Panc1 (cell line): ENCODE measurements around the gene MXD4. TPM values are rescaled to one million over a fixed set of nuclear protein-coding genes. Genes with fewer than 3 reads are reported as not detected.

ENCODE experiments used
- ATAC-seq: fragments of 200-7000 bp; cut with Tn5 transposase; 2 replicates; pipeline ENCODE4 v1.9.1; 2020; ENCODE audit warnings: mild to moderate bottlenecking, moderate library complexity
- BruUV-seq: library from RNA; stranded (reverse); fragments of 400-500 nt; replicated peaks from 2 replicates; lab custom pipeline; 2021; lab: Mats Ljungman, UMichigan
- CTCF ChIA-PET: fragments of 300-600 bp; sonication (Branson Sonifier 250); formaldehyde crosslinking; loops from one replicate; lab custom pipeline; 2022; ENCODE audit warnings: antibody characterized with exemption; lab: Charles Lee
- POLR2A ChIA-PET: fragments of 300-600 bp; sonication (Branson Sonifier 250); formaldehyde crosslinking; loops from one replicate; lab custom pipeline; 2022; ENCODE audit warnings: antibody characterized with exemption; lab: Charles Lee
- DNase-seq: peaks from one replicate; pipeline ENCODE4 v3.0.0-alpha.2; 2010; ENCODE audit warnings: low read depth, low spot score
- H3K27ac ChIP-seq: 2 replicates; pipeline ENCODE4 v1.5.1; 2011; ENCODE audit warnings: mild to moderate bottlenecking, low read length, inconsistent platforms
- H3K27me3 ChIP-seq: fragments of 200-500 bp; sonication (Bioruptor generic); 2 replicates; pipeline ENCODE4 v1.6.0; 2014; ENCODE audit warnings: low read length, inconsistent platforms; ENCODE audit not compliant: control insufficient read depth, insufficient read depth
- H3K36me3 ChIP-seq: fragments of 200-500 bp; sonication (Bioruptor generic); 2 replicates; pipeline ENCODE4 v1.5.1; 2014; ENCODE audit warnings: inconsistent platforms, mild to moderate bottlenecking, low read length, moderate library complexity; ENCODE audit not compliant: control insufficient read depth, insufficient read depth
- H3K4me1 ChIP-seq: 2 replicates; pipeline ENCODE4 v1.5.1; 2011; ENCODE audit warnings: inconsistent platforms, mild to moderate bottlenecking, low read length, moderate library complexity; ENCODE audit not compliant: control insufficient read depth, insufficient read depth
- H3K4me3 ChIP-seq, 2 experiments: 2 replicates each; pipeline ENCODE4 v1.5.1; 2011 to 2012; ENCODE audit warnings: low read depth in 2 of 2, low read length in 2 of 2, mild to moderate bottlenecking in 2 of 2, inconsistent platforms in 1 of 2, moderate library complexity in 1 of 2
- H3K9me3 ChIP-seq: fragments of 200-500 bp; sonication (Bioruptor generic); 2 replicates; pipeline ENCODE4 v1.5.1; 2014; ENCODE audit warnings: low read depth, mild to moderate bottlenecking, inconsistent platforms, low read length, moderate library complexity; ENCODE audit not compliant: control insufficient read depth, insufficient read depth
- CTCF ChIP-seq: fragments of 450-650 bp; IDR thresholded peaks from 2 replicates; pipeline ENCODE4 v1.5.1; 2017; ENCODE audit warnings: mild to moderate bottlenecking
- POLR2AphosphoS5 ChIP-seq: IDR thresholded peaks from 2 replicates; pipeline ENCODE4 v1.6.1; 2012; ENCODE audit warnings: mild to moderate bottlenecking, low read depth, low read length, moderate library complexity
- REST ChIP-seq, 2 experiments: IDR thresholded peaks; 2 replicates each; pipeline ENCODE4 v1.6.1; 2011 to 2012; ENCODE audit warnings: low read depth in 2 of 2, control low read depth in 1 of 2, low read length in 1 of 2, mild to moderate bottlenecking in 1 of 2, moderate library complexity in 1 of 2; ENCODE audit not compliant: insufficient read depth in 1 of 2
- SIN3A ChIP-seq: IDR thresholded peaks from 2 replicates; pipeline ENCODE4 v1.6.1; 2012; ENCODE audit warnings: low read depth, mild to moderate bottlenecking, low read length, moderate library complexity, borderline replicate concordance; ENCODE audit not compliant: insufficient read depth
- TCF7L2 ChIP-seq: IDR thresholded peaks from 2 replicates; pipeline ENCODE4 v1.6.1; 2011; ENCODE audit warnings: mild to moderate bottlenecking, low read depth, low read length, inconsistent platforms
- in situ Hi-C: cut with HindIII; loops from 2 replicates; pipeline ENCODE4 v1.10.0; 2016; ENCODE audit warnings: low sequenced_read_pairs, low pct_unique_long_range_greater_than_20kb
- intact Hi-C: fragments of 100-400 bp; cut with micrococcal nuclease; formaldehyde crosslinking; loops from one replicate; pipeline ENCODE4 v1.10.0; 2022; ENCODE audit not compliant: unreplicated experiment
- total RNA-seq: library from RNA; stranded (reverse); gene quantifications from one replicate; pipeline ENCODE4 v1.2.1, GENCODE V29; 2021; ENCODE audit not compliant: unreplicated experiment

Gene MXD4
- total RNA-seq, 1 experiment from 2014 or later, result 32.7 TPM

- POLR2A ChIA-PET, result no interaction called here
- H3K9me3 ChIP-seq, result no peaks in the 10 kb centered on the region
- intact Hi-C loops, result no loop called here
- H3K4me3 ChIP-seq, result no peak overlapping the region
- no peak overlapping the region for H3K27ac ChIP-seq
- ATAC-seq, result no peak
- CTCF ChIA-PET, result no interaction called here
- no peaks in the 10 kb centered on the region for H3K27me3 ChIP-seq
- in situ Hi-C loops, result no loop called here
- BruUV-seq, result no TSS peak
- TF ChIP-seq POLR2AphosphoS5 (no peak), TCF7L2 (no peak), REST (IDR thresholded peaks at IDR 0.05; ENCODE audit: insufficient read depth in 1 of 2, low read depth in 2 of 2, low read length in 1 of 2) (no peak), SIN3A (no peak), CTCF (no peak)
- H3K36me3 ChIP-seq, result no peaks in the 10 kb centered on the region; the same call in 1 of the 2 replicates
- H3K4me1 ChIP-seq, result peaks cover 5% of the 10 kb centered on the region
- no peak for DNase-seq
Measured at GRCh38 chr4:2264481-2265041, 2.7 kb upstream of the MXD4 start.

GRCh38 chr4:2263926-2264321 is 2.0 kb upstream of the MXD4 start:
- Histone ChIP-seq H3K4me3 (no peak overlapping the region), H3K27me3 (no peaks in the 10 kb centered on the region), H3K36me3 (no peaks in the 10 kb centered on the region; the same call in 1 of the 2 replicates), H3K27ac (no peak overlapping the region), H3K9me3 (no peaks in the 10 kb centered on the region), H3K4me1 (peaks cover 5% of the 10 kb centered on the region)
- TF ChIP-seq REST (IDR thresholded peaks at IDR 0.05; ENCODE audit: insufficient read depth in 1 of 2, low read depth in 2 of 2, low read length in 1 of 2) (no peak), SIN3A (no peak), POLR2AphosphoS5 (no peak), TCF7L2 (no peak), CTCF (no peak)
- no TSS peak for BruUV-seq
- no peak for ATAC-seq
- intact Hi-C loops (no loop called here), in situ Hi-C loops (no loop called here)
- ChIA-PET POLR2A (no interaction called here), CTCF (no interaction called here)
- DNase-seq, result no peak
